A549 (cell line): ENCODE results near the gene MTG1. TPM values are rescaled to one million over a fixed set of nuclear protein-coding genes. Genes with fewer than 3 reads are reported as not detected.
A peak's percentile ranks its signal among the peaks of the same experiment; 100 is the strongest.

Source experiments
- ATAC-seq, 2 experiments: fragments of 200-7000 bp in 1 of 2; fragments of >200 bp in 1 of 2; cut with Nextera tagmentation in 1 of 2; cut with Tn5 transposase in 1 of 2; 3 replicates each; pipeline versions ENCODE4 v1.8.0 to v1.9.1; 2018 to 2020; ENCODE audit warnings: mild to moderate bottlenecking in 1 of 2, moderate library complexity in 1 of 2
- CTCF ChIA-PET: fragments of 300-600 bp; sonication (Branson Sonifier 250); formaldehyde crosslinking; extraction: SDS; loops from one replicate; lab custom pipeline; 2021; ENCODE audit warnings: antibody characterized with exemption, inconsistent platforms; lab: Yijun Ruan, JAX
- POLR2A ChIA-PET: fragments of 350-600 bp; formaldehyde crosslinking; extraction: SDS; loops from one replicate; lab custom pipeline; 2021; ENCODE audit warnings: antibody characterized with exemption, inconsistent platforms; lab: Yijun Ruan, JAX
- DNase-seq, 2 experiments: peaks; one replicate each; pipeline versions ENCODE4 v3.0.0 to v3.0.0-alpha.2; 2011 to 2016; ENCODE audit warnings: low read depth in 1 of 2, low spot score in 1 of 2
- FAIRE-seq: peaks from 2 replicates; lab custom pipeline; 2011; peaks lifted over from hg19 to GRCh38; lab: Jason Lieb, UNC
- H3K27ac ChIP-seq, 2 experiments: fragments of >200 bp; sonication (Bioruptor Twin); formaldehyde crosslinking; 3 replicates each; pipeline ENCODE4 v1.5.1; 2016 to 2017
- H3K4me1 ChIP-seq: fragments of >200 bp; sonication (Bioruptor Twin); formaldehyde crosslinking; 3 replicates; pipeline ENCODE4 v1.6.1; 2016
- H3K4me2 ChIP-seq: fragments of >200 bp; sonication (Bioruptor Twin); formaldehyde crosslinking; 3 replicates; pipeline ENCODE4 v1.6.1; 2016
- H3K4me3 ChIP-seq: fragments of >200 bp; sonication (Bioruptor Twin); formaldehyde crosslinking; 3 replicates; pipeline ENCODE4 v1.5.1; 2016
- H3K9me3 ChIP-seq: fragments of >200 bp; sonication (Bioruptor Twin); formaldehyde crosslinking; 3 replicates; pipeline ENCODE4 v1.6.1; 2016
- CBX2 ChIP-seq: fragments of 200-600 bp; sonication (generic); IDR thresholded peaks from 2 replicates; pipeline ENCODE4 v1.6.1; 2016; ENCODE audit warnings: low read depth, mild to moderate bottlenecking, borderline replicate concordance
- CBX8 ChIP-seq: fragments of 200-600 bp; sonication (generic); IDR thresholded peaks from 2 replicates; pipeline ENCODE4 v1.6.1; 2016
- EHMT2 ChIP-seq: fragments of 200-600 bp; sonication (generic); IDR thresholded peaks from 2 replicates; pipeline ENCODE4 v1.6.1; 2016; ENCODE audit warnings: antibody characterized with exemption, low read depth, mild to moderate bottlenecking, moderate library complexity
- FOSB ChIP-seq: fragments of 250-450 bp; sonication (Bioruptor Pico); IDR thresholded peaks from 2 replicates; pipeline ENCODE4 v1.5.0; 2020; ENCODE audit warnings: mild to moderate bottlenecking, moderate library complexity
- GATA3 ChIP-seq: IDR thresholded peaks from 2 replicates; pipeline ENCODE4 v1.6.1; 2012; ENCODE audit warnings: borderline replicate concordance
- HES2 ChIP-seq: fragments of >200 bp; sonication (Bioruptor Twin); formaldehyde crosslinking; IDR thresholded peaks from 2 replicates; pipeline ENCODE4 v1.6.1; 2016
- HOXA7 ChIP-seq: fragments of 250-450 bp; sonication (Bioruptor Pico); IDR thresholded peaks from 2 replicates; pipeline ENCODE4 v1.5.0; 2020; ENCODE audit warnings: mild to moderate bottlenecking, moderate library complexity
- HOXB13 ChIP-seq: fragments of 250-450 bp; sonication (Bioruptor Pico); IDR thresholded peaks from 2 replicates; pipeline ENCODE4 v1.5.0; 2020; ENCODE audit warnings: low read depth, mild to moderate bottlenecking, moderate library complexity
- KDM1A ChIP-seq: fragments of 200-600 bp; sonication (generic); IDR thresholded peaks from 2 replicates; pipeline ENCODE4 v1.6.1; 2016; ENCODE audit warnings: low read depth, mild to moderate bottlenecking
- MYC ChIP-seq: IDR thresholded peaks from 2 replicates; pipeline ENCODE4 v1.6.1; 2012; ENCODE audit warnings: mild to moderate bottlenecking, inconsistent platforms, low read length, improper control_type of control experiment, borderline replicate concordance
- NFE2L2 ChIP-seq: fragments of 150-350 bp; conservative IDR thresholded peaks from 2 replicates; pipeline ENCODE4 v1.6.1; 2014; ENCODE audit warnings: low read length
- NPAS2 ChIP-seq: fragments of 250-450 bp; sonication (Bioruptor Pico); IDR thresholded peaks from 2 replicates; pipeline ENCODE4 v1.8.0; 2022; ENCODE audit warnings: mild to moderate bottlenecking, moderate library complexity, borderline replicate concordance
- NR3C1 ChIP-seq: fragments of >200 bp; sonication (Bioruptor Twin); formaldehyde crosslinking; IDR thresholded peaks from 3 replicates; pipeline ENCODE4 v1.6.1; 2017
- POLR2A ChIP-seq: IDR thresholded peaks from 2 replicates; pipeline ENCODE4 v1.6.1; 2012; ENCODE audit warnings: mild to moderate bottlenecking, low read length
- POLR2AphosphoS2 ChIP-seq: conservative IDR thresholded peaks from 2 replicates; pipeline ENCODE4 v1.6.1; 2012; ENCODE audit warnings: low read length, improper control_type of control experiment, inconsistent platforms
- RCOR1 ChIP-seq: fragments of 150-350 bp; IDR thresholded peaks from 2 replicates; pipeline ENCODE4 v1.6.1; 2014; ENCODE audit warnings: antibody characterized with exemption, low read length, low read depth
- REST ChIP-seq: fragments of 200-600 bp; sonication (generic); IDR thresholded peaks from 2 replicates; pipeline ENCODE4 v1.6.1; 2016; ENCODE audit warnings: antibody characterized with exemption, mild to moderate bottlenecking, moderate library complexity
- RFX5 ChIP-seq: fragments of 450-650 bp; IDR thresholded peaks from 2 replicates; pipeline ENCODE4 v1.7.1; 2014; ENCODE audit warnings: antibody characterized with exemption, mild to moderate bottlenecking, moderate library complexity
- SMC3 ChIP-seq: fragments of >200 bp; sonication (Bioruptor Twin); formaldehyde crosslinking; IDR thresholded peaks from 3 replicates; pipeline ENCODE4 v1.6.1; 2018; ENCODE audit warnings: inconsistent platforms
- SREBF2 ChIP-seq: fragments of 450-650 bp; IDR thresholded peaks from 2 replicates; pipeline ENCODE4 v1.6.1; 2014; ENCODE audit warnings: mild to moderate bottlenecking, moderate library complexity
- TP53 ChIP-seq: fragments of 250-450 bp; sonication (Bioruptor Pico); IDR thresholded peaks from 2 replicates; pipeline ENCODE4 v1.5.0; 2021; ENCODE audit warnings: mild to moderate bottlenecking, moderate library complexity
- ZNF302 ChIP-seq: fragments of 250-450 bp; sonication (Bioruptor Pico); IDR thresholded peaks from 2 replicates; pipeline ENCODE4 v1.9.0; 2021; ENCODE audit warnings: inconsistent platforms, mild to moderate bottlenecking, moderate library complexity
- WGBS: methylation state at CpG from one replicate; pipeline ENCODE4 v1.1.6; 2017; ENCODE audit errors: missing lambda C conversion rate; 5-methylcytosine and 5-hydroxymethylcytosine counted together
- polyA plus RNA-seq, 4 experiments: library from polyadenylated mRNA; depleted of rRNA in 3 of 4; stranded (reverse); fragments of >200 nt; fragmentation: RNase III in 1 of 4; extraction: RNeasy Plus Mini Kit Qiagen cat#74134 plus additional on column Dnase treatment in 1 of 4; gene quantifications; 2 replicates in 3 of 4; 3 replicates in 1 of 4; pipeline ENCODE4 v1.2.3, GENCODE V29; 2011 to 2017
- TF ChIP-seq, protein P1 (sequence below): fragments of 450-650 bp; IDR thresholded peaks from 2 replicates; pipeline ENCODE4 v1.6.1; 2014; ENCODE audit warnings: antibody characterized with exemption
- TF ChIP-seq, protein P2 (sequence below): fragments of 250-450 bp; sonication (Bioruptor Pico); IDR thresholded peaks from 2 replicates; pipeline ENCODE4 v1.5.0; 2021; ENCODE audit warnings: mild to moderate bottlenecking, moderate library complexity, borderline replicate concordance
- TF ChIP-seq, protein P3 (sequence below): IDR thresholded peaks from 2 replicates; pipeline ENCODE4 v1.6.1; 2012; ENCODE audit warnings: low read depth, borderline replicate concordance

Gene MTG1
- polyA plus RNA-seq, 2 of the 4 experiments (the other 2 are of a cell fraction) = 60.3 to 67.2 TPM

- no peak for TF ChIP-seq HOXA7
- TF ChIP-seq, all 56 proteins: peak for 0
These were observed 62.3 kb downstream of the MTG1 start (continued) for GRCh38 chr10:133456041-133456951.

- TF ChIP-seq NPAS2 (no peak), SMC3 (no peak), GATA3 (no peak), POLR2AphosphoS2 (no peak), POLR2A (no peak), CBX8 (no peak), MYC (no peak), NFE2L2 (no peak), HES2 (no peak), SREBF2 (no peak), HOXB13 (no peak), RFX5 (no peak)
- TF ChIP-seq, protein P1, sequence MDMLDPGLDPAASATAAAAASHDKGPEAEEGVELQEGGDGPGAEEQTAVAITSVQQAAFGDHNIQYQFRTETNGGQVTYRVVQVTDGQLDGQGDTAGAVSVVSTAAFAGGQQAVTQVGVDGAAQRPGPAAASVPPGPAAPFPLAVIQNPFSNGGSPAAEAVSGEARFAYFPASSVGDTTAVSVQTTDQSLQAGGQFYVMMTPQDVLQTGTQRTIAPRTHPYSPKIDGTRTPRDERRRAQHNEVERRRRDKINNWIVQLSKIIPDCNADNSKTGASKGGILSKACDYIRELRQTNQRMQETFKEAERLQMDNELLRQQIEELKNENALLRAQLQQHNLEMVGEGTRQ = no peak
- TF ChIP-seq, protein P2, sequence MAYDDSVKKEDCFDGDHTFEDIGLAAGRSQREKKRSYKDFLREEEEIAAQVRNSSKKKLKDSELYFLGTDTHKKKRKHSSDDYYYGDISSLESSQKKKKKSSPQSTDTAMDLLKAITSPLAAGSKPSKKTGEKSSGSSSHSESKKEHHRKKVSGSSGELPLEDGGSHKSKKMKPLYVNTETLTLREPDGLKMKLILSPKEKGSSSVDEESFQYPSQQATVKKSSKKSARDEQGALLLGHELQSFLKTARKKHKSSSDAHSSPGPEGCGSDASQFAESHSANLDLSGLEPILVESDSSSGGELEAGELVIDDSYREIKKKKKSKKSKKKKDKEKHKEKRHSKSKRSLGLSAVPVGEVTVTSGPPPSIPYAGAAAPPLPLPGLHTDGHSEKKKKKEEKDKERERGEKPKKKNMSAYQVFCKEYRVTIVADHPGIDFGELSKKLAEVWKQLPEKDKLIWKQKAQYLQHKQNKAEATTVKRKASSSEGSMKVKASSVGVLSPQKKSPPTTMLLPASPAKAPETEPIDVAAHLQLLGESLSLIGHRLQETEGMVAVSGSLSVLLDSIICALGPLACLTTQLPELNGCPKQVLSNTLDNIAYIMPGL (CRISPR knock-in tag) = no peak
- TF ChIP-seq, protein P3, sequence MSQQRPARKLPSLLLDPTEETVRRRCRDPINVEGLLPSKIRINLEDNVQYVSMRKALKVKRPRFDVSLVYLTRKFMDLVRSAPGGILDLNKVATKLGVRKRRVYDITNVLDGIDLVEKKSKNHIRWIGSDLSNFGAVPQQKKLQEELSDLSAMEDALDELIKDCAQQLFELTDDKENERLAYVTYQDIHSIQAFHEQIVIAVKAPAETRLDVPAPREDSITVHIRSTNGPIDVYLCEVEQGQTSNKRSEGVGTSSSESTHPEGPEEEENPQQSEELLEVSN = no peak
- CTCF ChIA-PET = interaction anchor here (1.0 to 2.8 kb wide), 2 partner anchors 9 to 19 kb away, joined by 3 to 7 read pairs; no protein-coding TSS in a partner anchor
- Histone ChIP-seq H3K4me3 (no peak overlapping the region), H3K4me2 (no peak overlapping the region), H3K9me3 (no peaks in the 10 kb centered on the region), H3K4me1 (no peaks in the 10 kb centered on the region), H3K27ac (no peak overlapping the region)
- 50% methylated on average over 13 of the region's 34 CpGs for WGBS
- ATAC-seq (peak in 1 of 2 experiments; percentile 10; a peak in 2 of 6 replicates), FAIRE-seq (no peak), DNase-seq (no peak)
- POLR2A ChIA-PET = no interaction called here
These were observed 63.3 kb downstream of the MTG1 start for GRCh38 chr10:133457100-133457841.

DNA sequence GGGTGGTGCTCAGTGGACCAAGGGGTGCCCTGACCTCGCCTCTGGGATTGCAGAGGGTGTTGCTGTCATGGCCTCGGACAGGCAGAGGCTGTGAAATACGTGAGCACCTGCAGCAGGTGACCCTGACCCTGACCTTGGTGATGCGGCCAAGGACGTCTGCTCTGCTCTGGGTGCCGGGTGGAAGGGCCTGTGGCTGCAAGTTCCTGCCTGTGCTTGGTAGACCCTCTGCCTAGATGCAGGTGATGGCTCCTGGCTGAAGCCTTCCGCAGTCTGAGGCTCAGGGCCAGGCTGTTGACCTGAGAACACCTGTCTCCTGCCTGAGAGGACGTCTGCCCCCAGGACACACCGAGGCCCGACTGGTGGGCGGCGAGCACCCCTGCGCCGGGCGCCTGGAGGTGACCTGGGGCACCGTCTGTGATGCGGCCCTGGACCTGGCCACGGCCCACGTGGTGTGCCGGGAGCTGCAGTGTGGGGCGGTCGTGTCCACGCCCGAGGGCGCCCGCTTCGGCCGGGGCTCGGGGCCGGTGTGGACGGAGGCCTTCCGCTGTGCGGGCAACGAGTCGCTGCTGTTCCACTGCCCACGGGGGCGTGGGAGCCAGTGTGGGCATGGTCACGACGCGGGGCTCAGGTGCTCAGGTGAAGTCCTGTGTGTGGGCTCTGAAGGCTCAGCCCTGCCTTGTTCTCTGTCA lies 64.2 kb downstream of the MTG1 start:
- TF ChIP-seq REST = no peak
- TF ChIP-seq GATA3 = no peak
- TF ChIP-seq MYC = no peak
- TF ChIP-seq TP53 (CRISPR knock-in tag) = no peak
- no peak for TF ChIP-seq FOSB (CRISPR knock-in tag)
- TF ChIP-seq KDM1A = no peak
- TF ChIP-seq EHMT2 = no peak
- TF ChIP-seq ZNF302 (CRISPR knock-in tag) = no peak
- no peak for TF ChIP-seq NPAS2
- no peak for TF ChIP-seq SMC3
- no peak for TF ChIP-seq CBX2
- TF ChIP-seq RCOR1 = no peak
- no peak for TF ChIP-seq POLR2AphosphoS2
- TF ChIP-seq NFE2L2 = no peak
- TF ChIP-seq NR3C1 = no peak
- ChIA-PET CTCF (interaction anchor here (2.8 kb wide), 1 partner anchor 20 kb away, joined by 7 read pairs; no protein-coding TSS in a partner anchor), POLR2A (no interaction called here)
- Histone ChIP-seq H3K4me2 (no peak overlapping the region), H3K9me3 (no peaks in the 10 kb centered on the region), H3K27ac (no peak overlapping the region), H3K4me3 (no peak overlapping the region), H3K4me1 (no peaks in the 10 kb centered on the region)
- 57% methylated on average over 5 of the region's 40 CpGs for WGBS
- ATAC-seq (no peak), DNase-seq (no peak), FAIRE-seq (no peak)
